Measurements from ENCODE around the gene C19orf38.

Gene C19orf38

DNA sequence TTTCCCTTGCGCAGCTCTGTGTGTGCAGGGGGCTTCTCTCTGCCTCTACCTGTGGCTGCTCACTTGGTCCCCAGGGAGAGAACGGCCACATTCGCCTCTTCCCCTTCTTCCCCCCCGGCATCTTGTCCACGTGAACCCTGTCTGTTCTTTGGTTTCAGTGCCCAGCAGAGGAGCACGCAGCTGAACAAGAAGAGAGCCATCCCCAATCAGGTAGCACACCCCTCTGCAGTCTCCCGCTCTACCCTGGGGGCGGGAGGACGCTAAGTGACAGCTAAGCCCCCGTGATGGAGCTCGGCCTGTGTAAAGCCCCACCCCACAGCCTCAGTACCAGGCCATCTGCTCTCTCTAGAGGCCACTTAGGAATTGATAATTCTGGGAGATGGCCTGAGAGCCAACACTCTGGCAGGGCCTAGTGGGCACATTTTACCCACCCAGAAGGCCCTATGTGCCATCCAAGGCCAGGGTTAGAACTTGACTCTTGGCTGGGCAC is 42.4 kb upstream of the C19orf38 start:
- H3K36me3 ChIP-seq: peaks cover 40% of the 10 kb centered on the region
- H3K4me3 ChIP-seq (ENCODE audit: low read depth, low read length): no peak overlapping the region
- H3K27me3 ChIP-seq: no peaks in the 10 kb centered on the region
- DNase-seq: no peak
- no peaks in the 10 kb centered on the region for H3K4me1 ChIP-seq
- TF ChIP-seq, protein P1, sequence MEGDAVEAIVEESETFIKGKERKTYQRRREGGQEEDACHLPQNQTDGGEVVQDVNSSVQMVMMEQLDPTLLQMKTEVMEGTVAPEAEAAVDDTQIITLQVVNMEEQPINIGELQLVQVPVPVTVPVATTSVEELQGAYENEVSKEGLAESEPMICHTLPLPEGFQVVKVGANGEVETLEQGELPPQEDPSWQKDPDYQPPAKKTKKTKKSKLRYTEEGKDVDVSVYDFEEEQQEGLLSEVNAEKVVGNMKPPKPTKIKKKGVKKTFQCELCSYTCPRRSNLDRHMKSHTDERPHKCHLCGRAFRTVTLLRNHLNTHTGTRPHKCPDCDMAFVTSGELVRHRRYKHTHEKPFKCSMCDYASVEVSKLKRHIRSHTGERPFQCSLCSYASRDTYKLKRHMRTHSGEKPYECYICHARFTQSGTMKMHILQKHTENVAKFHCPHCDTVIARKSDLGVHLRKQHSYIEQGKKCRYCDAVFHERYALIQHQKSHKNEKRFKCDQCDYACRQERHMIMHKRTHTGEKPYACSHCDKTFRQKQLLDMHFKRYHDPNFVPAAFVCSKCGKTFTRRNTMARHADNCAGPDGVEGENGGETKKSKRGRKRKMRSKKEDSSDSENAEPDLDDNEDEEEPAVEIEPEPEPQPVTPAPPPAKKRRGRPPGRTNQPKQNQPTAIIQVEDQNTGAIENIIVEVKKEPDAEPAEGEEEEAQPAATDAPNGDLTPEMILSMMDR (IDR thresholded peaks at IDR 0.05; ENCODE audit: low read depth, low read length): no peak
- no peaks in the 10 kb centered on the region for H3K9me3 ChIP-seq

DNA sequence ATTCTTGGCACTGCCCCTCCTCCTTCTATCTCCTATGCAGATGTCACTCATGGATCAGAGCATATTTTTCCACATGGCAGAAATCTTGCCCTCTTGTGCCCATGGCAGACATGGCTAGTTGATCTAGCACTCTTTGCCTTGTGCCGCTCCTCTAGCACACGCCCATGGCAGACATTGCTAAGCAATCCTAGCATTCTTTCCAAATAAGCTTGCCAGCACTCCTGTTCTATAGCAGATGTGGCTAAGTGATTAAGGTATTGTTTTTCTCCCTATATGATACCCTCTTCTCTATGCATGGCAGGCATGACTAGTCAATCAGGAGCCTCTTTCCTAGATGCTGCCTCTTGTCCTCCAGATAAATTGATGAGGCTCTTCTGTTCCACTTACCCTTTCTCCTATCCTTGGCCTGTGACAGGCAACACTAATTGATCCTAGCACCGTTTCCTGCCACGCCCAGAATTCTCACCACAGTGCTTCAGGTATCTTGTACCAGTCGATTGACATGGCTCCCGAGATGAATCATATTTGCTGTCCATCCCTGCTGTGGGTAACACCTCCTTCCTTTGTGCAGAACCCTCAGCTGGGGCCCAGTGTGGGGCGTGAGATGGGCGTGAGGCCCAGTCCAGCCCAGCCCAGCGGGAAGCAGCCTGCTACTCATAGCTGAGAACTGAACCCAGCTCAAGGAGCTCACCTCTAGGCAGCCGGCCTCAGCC is 39.1 kb upstream of the C19orf38 start:
- no peaks in the 10 kb centered on the region for H3K27me3 ChIP-seq
- no peak overlapping the region for H3K4me3 ChIP-seq (ENCODE audit: low read depth, low read length)
- H3K36me3 ChIP-seq: peaks cover 37% of the 10 kb centered on the region
- TF ChIP-seq, protein P1 (IDR thresholded peaks at IDR 0.05; ENCODE audit: low read depth, low read length): no peak
- no peak for DNase-seq
- H3K4me1 ChIP-seq: no peaks in the 10 kb centered on the region
- no peaks in the 10 kb centered on the region; the same call in 1 of the 2 replicates for H3K9me3 ChIP-seq

DNA sequence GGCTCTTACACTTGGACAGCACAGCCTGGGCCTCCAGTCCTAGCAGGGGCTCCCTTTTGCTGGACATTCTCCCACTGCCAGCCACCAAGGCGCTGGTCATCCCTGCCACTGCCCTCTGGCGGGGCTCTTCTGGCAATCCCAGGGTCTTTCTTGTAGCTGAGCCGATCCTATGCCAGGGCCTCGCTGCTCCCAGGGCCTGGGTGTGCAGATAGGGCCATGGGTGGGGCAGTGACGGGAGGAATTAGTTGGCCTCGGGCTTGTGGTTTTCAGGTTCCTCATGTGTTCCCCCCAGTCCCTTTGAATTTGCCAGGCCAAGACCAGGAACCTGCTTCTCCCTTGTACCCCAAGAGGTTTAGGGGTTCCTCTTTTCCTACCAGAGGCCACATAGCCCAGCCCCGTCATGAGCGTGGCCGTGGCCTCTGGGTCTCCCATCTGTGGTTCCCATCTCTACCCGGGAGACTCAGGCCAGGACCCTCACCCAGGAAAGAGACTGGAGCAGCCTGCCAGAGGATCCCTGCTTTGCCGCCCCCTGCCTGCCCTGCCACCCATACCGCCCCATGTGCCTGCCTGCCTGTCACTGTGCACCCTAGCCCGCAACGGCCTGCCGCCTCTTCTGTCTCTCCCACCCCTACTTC is 38.4 kb upstream of the C19orf38 start:
- H3K27me3 ChIP-seq: no peaks in the 10 kb centered on the region
- H3K4me3 ChIP-seq (ENCODE audit: low read depth, low read length): no peak overlapping the region
- H3K36me3 ChIP-seq: peaks cover 38% of the 10 kb centered on the region
- H3K4me1 ChIP-seq: no peaks in the 10 kb centered on the region; the same call in 1 of the 2 replicates
- no peak for DNase-seq
- TF ChIP-seq, protein P1 (IDR thresholded peaks at IDR 0.05; ENCODE audit: low read depth, low read length): no peak
- H3K9me3 ChIP-seq: no peaks in the 10 kb centered on the region; the same call in 1 of the 2 replicates

DNA sequence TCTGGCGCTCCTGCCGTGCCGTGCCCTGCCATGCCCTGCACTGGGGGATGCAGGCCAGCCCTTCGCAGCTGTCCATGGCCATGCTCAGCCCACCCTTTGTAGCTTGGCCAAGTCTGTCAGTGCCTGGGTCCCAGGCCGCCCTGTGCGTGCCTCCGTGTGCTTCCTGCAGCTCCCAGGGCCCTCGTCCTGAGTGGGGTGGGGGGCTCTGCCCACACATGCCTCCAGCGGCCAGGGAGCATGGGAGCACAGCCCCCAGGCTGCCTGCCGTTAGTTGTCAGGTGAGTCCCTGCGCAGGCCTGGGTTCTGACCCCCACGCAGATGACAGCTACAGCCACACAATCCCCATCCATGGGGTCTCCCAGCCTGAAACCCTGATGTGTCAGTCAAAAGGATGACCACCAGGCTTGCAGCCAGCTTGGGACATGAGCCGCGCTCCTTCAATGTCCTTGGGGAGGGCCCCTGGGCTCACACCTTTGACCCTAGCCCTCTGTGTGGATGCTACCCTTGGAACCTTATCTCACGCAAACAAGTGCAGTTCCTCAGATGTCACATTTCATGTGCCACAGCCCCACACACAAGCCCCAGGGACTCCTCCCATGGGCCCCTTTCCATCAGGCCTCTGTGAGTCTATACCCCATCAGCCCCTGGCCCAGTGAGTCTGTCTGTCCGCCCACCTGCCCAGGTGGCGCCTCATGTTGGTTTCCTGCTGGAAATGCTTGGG is 36.7 kb upstream of the C19orf38 start:
- H3K9me3 ChIP-seq: no peaks in the 10 kb centered on the region; the same call in 1 of the 2 replicates
- TF ChIP-seq, protein P1 (IDR thresholded peaks at IDR 0.05; ENCODE audit: low read depth, low read length): no peak
- peaks cover 45% of the 10 kb centered on the region for H3K36me3 ChIP-seq
- H3K4me3 ChIP-seq (ENCODE audit: low read depth, low read length): no peak overlapping the region
- DNase-seq: no peak
- H3K4me1 ChIP-seq: peaks cover under 1% of the 10 kb centered on the region; the same call in 1 of the 2 replicates
- H3K27me3 ChIP-seq: no peaks in the 10 kb centered on the region

DNA sequence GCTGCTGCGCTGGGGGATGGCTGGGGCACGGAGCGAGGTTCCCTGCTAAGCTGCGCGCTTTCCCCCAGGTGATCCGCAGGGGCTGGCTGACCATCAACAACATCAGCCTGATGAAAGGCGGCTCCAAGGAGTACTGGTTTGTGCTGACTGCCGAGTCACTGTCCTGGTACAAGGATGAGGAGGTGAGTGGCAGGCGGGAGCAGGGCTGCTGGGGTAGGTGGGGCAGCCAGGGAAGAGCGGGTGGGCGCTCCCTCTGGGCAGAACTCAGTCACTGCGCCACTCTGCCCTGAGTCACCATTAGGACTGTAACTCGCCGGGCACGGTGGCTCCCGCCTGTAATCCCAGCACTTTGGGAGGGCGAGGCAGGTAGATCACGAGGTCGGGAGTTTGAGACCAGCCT is 36.0 kb upstream of the C19orf38 start:
- peaks cover 49% of the 10 kb centered on the region for H3K36me3 ChIP-seq
- no peak for DNase-seq

More for the DNA sequence above, 36.0 kb upstream of the C19orf38 start:
- TF ChIP-seq, protein P1 (IDR thresholded peaks at IDR 0.05; ENCODE audit: low read depth, low read length): no peak
- Histone ChIP-seq H3K9me3 (no peaks in the 10 kb centered on the region; the same call in 1 of the 2 replicates), H3K27me3 (no peaks in the 10 kb centered on the region), H3K4me3 (ENCODE audit: low read depth, low read length) (no peak overlapping the region), H3K4me1 (peaks cover 7% of the 10 kb centered on the region; the same call in 1 of the 2 replicates)
